Measurements from ENCODE around the gene HDAC11. TPM values are rescaled to one million over a fixed set of nuclear protein-coding genes. Genes with fewer than 3 reads are reported as not detected.

The HDAC11 gene
- total and polyA plus RNA-seq, 9 of the 15 experiments (the other 6 are each of a cell fraction or from before 2014, with no cell fraction given): 0.60 to 6.0 (median 4.5) TPM

- TF ChIP-seq, protein P1, sequence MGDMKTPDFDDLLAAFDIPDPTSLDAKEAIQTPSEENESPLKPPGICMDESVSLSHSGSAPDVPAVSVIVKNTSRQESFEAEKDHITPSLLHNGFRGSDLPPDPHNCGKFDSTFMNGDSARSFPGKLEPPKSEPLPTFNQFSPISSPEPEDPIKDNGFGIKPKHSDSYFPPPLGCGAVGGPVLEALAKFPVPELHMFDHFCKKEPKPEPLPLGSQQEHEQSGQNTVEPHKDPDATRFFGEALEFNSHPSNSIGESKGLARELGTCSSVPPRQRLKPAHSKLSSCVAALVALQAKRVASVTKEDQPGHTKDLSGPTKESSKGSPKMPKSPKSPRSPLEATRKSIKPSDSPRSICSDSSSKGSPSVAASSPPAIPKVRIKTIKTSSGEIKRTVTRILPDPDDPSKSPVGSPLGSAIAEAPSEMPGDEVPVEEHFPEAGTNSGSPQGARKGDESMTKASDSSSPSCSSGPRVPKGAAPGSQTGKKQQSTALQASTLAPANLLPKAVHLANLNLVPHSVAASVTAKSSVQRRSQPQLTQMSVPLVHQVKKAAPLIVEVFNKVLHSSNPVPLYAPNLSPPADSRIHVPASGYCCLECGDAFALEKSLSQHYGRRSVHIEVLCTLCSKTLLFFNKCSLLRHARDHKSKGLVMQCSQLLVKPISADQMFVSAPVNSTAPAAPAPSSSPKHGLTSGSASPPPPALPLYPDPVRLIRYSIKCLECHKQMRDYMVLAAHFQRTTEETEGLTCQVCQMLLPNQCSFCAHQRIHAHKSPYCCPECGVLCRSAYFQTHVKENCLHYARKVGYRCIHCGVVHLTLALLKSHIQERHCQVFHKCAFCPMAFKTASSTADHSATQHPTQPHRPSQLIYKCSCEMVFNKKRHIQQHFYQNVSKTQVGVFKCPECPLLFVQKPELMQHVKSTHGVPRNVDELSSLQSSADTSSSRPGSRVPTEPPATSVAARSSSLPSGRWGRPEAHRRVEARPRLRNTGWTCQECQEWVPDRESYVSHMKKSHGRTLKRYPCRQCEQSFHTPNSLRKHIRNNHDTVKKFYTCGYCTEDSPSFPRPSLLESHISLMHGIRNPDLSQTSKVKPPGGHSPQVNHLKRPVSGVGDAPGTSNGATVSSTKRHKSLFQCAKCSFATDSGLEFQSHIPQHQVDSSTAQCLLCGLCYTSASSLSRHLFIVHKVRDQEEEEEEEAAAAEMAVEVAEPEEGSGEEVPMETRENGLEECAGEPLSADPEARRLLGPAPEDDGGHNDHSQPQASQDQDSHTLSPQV (IDR thresholded peaks at IDR 0.05): peak; percentile 83
- TF ChIP-seq ESRRA (IDR thresholded peaks at IDR 0.05; ENCODE audit: borderline replicate concordance, low read depth): peak; percentile 96
- TF ChIP-seq MECOM (CRISPR knock-in tag; IDR thresholded peaks at IDR 0.05): 0 out of 2 replicates have a peak, but pooled peaks have one; percentile 13
- 0 out of 2 replicates have a peak, but pooled peaks have one; percentile 25 for TF ChIP-seq NR2C1 (IDR thresholded peaks at IDR 0.05)
- TF ChIP-seq NR2C1 (tag; IDR thresholded peaks at IDR 0.05): no peak
- peak; percentile 83 to 97 for TF ChIP-seq E2F6 (IDR thresholded peaks at IDR 0.05; ENCODE audit: borderline replicate concordance in 1 of 2, extremely low read depth in 1 of 2, insufficient read depth in 1 of 2, insufficient read length in 1 of 2, low read depth in 1 of 2, low read length in 1 of 2, poor library complexity in 1 of 2, severe bottlenecking in 1 of 2)
- peak; percentile 59 to 72; a peak in 2 of 4 replicates for TF ChIP-seq MNT (conservative IDR thresholded peaks at IDR 0.05)
- TF ChIP-seq, protein P2, sequence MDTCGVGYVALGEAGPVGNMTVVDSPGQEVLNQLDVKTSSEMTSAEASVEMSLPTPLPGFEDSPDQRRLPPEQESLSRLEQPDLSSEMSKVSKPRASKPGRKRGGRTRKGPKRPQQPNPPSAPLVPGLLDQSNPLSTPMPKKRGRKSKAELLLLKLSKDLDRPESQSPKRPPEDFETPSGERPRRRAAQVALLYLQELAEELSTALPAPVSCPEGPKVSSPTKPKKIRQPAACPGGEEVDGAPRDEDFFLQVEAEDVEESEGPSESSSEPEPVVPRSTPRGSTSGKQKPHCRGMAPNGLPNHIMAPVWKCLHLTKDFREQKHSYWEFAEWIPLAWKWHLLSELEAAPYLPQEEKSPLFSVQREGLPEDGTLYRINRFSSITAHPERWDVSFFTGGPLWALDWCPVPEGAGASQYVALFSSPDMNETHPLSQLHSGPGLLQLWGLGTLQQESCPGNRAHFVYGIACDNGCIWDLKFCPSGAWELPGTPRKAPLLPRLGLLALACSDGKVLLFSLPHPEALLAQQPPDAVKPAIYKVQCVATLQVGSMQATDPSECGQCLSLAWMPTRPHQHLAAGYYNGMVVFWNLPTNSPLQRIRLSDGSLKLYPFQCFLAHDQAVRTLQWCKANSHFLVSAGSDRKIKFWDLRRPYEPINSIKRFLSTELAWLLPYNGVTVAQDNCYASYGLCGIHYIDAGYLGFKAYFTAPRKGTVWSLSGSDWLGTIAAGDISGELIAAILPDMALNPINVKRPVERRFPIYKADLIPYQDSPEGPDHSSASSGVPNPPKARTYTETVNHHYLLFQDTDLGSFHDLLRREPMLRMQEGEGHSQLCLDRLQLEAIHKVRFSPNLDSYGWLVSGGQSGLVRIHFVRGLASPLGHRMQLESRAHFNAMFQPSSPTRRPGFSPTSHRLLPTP (IDR thresholded peaks at IDR 0.05; ENCODE audit: borderline replicate concordance, extremely low read depth, insufficient read length): no peak
- no peak for TF ChIP-seq MCM2 (IDR thresholded peaks at IDR 0.05; ENCODE audit: low read depth)
- TF ChIP-seq SMAD4 (CRISPR knock-in tag; conservative IDR thresholded peaks at IDR 0.05): peak; percentile 76
- peak; percentile 94 for TF ChIP-seq L3MBTL2 (IDR thresholded peaks at IDR 0.05)
- TF ChIP-seq RNF219 (CRISPR knock-in tag; IDR thresholded peaks at IDR 0.05): no peak
Observed at GRCh38 chr3:13461169-13462124, 18.7 kb upstream of the HDAC11 start (continued).

Data from K562 (cell line).